Smooth muscle cell of the brain vasculature (primary cell): ENCODE data around the gene NPHP4.

ENCODE experiments used
- DNase-seq: peaks from one replicate; pipeline ENCODE4 v3.0.0-alpha.2; 2012; ENCODE audit warnings: low read depth, low spot score

Gene NPHP4

DNA sequence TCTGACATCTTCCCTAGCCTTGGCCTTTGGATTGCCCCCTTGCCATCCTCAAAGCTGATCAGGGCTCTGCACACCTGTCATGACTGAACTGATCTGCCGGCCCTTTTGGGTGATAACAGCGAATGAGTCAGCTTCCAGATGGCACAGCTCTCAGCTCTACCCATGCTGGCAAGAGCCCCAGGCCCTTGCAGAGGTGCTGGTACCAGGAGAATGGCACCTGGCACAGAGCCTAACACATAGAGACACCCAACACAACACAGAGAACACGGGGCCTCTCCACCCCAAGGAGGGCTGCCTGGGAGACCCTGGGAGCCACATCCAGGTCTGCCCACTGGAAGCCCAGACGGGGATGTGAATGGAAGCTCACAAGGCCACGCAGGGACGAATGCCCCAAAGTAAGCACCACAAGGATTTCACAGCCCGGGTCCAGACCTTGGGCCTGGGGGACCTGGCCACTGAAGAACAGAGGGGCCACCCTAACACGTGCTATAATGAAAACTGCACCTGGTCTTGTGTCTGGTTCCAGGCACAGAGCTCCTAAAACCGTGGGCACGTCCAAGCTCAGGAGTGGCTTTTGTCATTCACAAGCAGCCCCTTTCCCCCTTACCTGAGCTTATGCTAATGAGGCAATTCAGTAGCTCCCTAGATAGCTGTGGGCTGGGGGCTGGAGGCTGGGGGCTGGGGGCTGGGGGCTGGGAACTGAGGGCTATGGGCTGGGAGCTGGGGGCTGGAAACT, 160.5 kb downstream of the NPHP4 start:
- no peak for DNase-seq

DNA sequence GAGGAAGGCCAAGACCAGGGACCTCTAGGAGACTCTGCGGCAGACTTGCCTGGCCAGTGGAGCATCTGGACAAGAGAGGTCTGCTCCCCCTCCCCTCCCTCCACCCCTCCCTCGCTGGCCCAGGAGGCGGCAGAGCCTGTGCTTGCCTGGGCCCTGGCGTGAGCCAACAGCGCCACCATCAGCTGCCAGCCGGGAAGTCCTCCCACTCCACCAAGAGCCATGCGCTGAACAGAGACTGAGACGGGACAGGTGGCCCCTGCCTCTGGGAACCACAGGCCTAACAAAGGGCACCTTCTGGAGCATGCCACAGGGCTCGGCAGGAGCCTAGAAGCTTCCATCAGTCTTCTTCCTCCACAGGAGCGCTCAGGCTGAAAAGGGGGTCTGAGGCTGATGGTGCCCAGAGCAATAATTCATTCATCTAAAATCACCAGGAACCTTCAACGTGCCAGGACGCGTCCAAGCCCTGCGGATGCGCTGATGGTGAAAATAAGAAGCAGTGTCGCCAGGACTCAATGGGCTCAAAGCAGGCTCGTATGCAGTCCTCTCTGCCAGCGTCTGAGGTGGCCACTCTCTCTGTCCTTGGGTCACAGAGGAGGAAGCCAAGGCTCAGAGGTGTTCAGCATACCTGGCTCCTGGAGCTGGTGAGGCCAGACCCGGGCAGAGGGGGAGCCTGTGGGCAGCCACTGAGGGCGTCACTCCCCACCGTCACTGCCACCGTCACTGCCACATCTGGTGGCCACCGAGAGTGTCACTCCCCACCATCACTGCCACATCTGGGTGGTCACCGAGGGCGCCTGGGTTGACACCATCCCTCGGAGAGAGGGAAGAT, 161.2 kb downstream of the NPHP4 start:
- DNase-seq, result no peak

DNA sequence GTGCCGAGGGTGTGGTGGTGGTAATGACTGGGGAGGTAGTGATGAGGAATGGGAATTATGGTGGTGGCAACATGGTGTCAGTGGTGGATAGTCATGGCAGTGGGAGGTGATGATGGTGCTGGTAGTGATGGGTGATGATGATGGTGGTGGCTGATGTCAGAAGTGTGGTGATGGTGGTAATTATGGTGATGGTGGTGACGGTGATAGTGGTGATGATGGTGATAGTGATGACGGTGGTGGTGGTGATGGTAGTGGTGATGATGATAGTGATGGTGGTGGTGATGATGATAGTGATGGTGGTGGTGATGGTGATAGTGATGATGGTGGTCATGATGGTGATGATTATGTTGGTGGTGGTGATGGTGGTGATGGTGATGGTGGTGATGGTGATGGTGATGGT, 162.8 kb downstream of the NPHP4 start:
- DNase-seq, result no peak

DNA sequence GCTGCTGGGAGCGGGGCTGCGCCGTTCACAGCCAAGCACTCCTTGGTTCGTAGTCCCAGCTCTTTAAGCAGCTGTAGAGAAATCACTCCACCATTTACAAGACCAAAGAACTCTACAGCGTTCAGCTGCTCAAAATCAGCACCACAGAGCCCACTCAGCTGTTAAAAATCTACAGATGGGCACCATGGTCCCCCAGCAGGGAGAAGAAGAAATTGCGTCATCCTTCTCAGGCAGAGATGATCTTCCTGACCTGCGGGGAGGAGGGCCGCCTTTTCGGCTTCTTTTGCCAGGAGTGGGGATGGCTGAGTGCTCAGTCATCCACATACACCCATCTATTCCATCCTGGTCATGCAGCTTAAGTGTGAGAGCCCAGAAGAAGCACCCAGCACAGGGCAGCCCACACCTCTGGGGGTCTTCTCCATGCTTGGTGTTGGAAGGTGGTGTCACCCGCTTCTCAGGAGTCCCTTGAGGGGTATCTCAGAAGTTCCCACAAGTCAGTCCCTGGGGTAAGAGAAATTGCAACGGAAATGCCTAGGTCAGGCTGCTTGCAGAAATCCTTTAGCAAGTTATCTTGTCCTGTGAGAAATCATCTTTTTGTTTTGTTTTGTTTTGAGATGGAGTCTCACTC, 163.8 kb downstream of the NPHP4 start:
- no peak for DNase-seq

DNA sequence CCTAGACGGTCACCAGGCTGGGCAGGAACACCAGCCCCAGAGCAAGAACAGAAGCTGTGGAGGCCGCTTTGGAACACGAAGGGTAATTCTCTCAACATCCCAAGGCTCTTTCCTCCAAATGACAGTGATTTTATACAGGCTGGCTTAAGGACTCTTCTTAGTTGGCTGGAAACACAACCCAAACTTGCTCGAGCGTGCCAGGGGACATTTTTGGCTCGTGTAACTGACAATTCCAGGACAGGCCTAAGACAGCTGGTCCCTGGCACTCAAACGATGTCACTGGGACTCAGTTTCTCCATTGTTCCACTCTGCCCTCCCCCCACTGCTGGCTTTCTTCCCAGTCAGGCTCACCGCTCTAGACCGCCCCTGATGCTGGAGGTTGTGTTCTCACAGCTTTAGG, 164.7 kb downstream of the NPHP4 start:
- no peak for DNase-seq

DNA sequence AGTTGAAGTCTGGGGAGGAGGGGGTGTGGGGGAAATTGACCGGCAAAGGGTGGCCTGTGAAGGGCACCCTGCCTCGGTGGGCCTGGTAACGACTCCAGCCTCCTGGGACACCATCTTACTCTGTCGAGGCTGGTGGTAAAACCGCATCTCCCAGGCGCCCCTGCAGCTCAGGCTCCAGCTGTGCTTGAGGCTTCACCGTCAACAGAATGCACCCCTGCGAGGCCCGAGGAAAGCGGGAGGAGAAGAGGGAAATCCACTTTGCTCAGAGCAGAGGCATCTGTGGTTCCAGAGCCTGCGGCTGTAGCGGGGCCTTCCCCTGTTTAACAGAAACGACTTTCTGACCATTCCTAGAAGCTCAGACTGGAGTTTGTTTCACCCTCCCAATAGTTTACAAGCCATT, 165.6 kb downstream of the NPHP4 start:
- DNase-seq, result no peak

DNA sequence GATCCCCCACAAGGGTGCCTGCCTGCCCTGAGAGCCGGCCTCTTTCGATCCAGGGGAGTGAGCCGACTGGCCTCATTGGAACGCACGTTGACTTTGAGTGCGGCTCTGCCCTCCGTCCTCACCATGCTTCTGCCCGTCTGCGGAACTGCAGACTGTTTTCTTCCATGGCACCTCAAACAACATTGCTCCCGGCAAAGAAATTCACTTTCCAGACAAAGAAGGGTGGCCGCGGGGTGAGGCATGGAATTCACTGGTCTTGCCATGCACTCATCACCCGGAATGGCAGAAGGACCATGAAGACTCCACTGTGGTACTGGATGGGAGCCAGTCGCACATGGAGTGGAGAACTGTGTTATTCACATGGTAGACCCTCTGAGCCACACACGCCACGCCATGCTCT, 169.5 kb downstream of the NPHP4 start:
- no peak for DNase-seq

DNA sequence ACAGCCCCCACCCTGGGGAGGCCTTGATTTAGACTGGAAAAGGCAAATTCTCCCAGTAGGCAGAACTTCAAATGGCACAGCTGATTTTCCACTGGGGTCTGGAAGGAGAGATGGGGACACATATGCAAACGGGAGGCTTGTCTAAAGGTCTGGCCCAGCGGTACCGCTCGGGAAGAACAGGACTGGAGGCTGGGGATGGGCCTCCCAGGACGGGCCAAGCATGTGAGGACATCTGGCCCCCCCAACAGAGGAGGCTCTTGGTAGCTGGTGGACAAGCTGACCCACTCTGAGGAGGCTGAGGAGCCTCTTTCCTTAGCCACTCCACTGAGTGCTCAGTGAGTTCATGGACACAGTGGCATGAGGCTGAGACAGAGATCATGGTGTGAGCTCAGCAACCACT, 170.0 kb downstream of the NPHP4 start:
- DNase-seq, result no peak

DNA sequence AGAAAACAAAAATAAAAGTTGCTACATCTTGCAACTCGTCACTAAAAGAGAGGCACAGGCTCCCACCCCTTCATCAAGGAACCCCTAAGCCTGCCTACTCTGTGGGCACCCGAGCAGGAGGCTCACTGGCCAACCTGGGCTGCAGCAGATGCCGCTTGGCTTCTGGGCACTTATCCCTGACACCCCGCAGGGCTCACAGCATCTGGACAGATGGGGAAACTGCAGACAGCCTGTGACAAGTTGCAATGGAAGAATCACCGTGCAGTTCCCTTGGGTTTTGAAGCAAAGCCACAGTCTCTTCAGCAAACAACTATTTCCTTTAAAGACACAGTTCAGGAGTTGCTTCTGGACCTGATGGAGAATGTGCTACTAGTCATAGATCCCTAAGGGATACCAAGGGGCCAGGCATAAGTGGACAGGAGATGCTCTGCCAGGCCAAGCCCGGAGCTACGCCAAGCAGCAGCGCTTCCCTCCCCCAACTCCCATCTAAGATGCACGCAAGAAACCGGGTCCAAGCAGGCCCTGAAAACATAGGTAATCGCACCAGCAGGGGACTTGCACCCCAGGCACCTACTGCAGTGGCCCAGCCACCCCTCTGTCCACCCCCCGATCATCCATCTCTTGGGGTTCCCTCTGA, 170.6 kb downstream of the NPHP4 start:
- DNase-seq, result no peak

DNA sequence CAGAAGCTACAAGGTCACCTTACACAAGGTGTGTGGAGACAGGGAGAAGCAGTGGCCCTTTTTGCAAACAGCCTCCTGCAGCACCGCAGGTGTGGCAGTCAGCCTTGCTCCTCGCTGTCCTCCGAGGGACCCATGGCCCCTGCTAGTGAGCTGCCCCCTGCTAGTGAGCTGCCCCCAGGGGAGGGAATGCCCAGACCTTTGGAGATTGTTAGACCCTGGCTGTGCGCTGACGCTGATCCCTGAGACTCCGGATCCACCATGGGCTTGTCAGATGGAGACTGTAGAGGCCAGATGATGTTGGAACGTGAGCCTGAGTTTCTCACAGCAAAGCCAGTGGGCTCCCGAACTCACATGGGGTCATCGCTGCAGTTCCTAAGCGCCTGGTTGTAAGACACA, 172.2 kb downstream of the NPHP4 start:
- no peak for DNase-seq

DNA sequence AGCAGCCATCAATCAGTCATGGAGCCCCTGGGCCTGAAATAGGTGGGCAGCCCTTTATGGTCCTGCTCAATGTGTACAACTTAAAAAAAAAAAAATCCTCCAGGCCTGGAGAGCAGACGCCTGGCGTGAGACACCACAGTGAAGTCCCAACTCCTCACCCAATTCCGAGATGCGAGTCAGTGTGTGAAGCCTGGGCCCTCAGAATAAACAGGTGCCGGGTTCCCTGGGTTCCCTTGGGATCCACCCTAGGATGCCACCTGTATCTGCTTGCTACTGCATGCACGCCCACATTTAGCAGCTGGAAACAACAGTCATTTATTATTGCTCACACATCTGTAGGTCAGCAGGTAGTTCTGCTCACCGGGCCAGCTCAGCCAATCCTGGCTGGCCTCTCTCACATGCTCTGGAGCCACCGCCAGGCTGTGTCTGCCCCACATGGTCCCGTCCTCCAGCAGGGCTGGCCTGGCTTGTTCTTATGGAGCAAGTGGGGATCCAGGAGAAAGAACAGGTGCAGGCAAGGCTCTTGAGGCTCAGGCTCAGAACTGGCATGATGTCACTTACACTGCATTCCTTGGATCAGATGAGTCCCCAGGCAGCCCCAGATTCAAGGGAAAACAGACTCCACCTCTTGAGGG, 172.7 kb downstream of the NPHP4 start:
- no peak for DNase-seq

DNA sequence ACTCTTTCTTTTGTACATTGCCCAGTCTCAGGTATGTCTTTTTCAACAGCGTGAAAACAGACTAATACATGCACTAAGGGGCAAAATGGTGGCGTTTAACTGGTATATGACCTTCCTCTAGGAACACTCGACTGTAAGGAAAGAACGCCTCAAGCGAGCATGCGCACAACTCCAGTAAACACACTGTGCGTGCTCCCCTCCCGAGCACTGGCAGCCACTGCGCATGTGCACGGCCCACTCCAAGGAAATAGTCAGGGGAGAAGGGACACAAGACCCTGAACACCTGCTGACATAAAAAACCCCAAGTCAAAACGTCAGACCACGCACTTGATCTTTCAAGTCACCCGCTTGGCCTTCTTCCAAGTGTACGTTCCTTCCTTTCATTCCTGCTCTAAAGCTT, 173.5 kb downstream of the NPHP4 start:
- no peak for DNase-seq

DNA sequence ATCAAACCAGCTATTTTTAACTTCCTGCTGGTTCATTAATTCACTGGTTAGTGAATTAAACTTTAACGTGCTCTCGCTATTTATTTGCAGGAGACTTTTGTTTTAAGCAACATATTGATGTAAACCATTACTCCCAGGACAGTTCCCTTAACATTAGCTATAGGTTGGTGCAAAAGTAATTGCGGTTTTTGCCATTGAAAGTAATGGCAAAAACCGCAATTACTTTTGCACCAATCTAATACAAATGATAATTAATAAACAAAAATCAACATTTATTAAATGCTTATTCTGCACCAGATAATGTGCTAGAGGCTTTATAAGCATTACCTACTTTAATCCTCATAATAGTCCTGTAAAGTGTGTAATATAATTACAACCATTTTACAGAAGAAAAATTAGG, 176.5 kb downstream of the NPHP4 start:
- no peak for DNase-seq

DNA sequence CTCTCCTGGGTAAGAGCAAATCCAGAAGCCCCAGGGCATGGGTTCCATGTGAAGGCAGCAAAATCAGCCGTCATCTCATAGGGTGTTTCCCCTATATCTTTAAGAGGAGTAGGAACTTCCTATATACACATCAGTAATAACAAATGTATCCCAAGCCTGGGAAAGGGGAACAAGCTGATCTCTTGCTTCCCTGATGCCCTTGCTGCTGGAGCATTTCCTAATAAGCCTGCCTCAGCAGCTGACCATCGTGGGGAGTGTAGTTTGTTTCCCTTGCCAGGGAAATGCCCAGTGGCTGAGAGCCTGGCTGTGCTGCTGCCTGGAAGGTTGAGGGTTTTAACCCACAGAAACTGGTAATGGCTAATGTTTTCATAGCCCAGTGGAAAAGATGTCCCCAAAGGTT, 177.0 kb downstream of the NPHP4 start:
- no peak for DNase-seq

DNA sequence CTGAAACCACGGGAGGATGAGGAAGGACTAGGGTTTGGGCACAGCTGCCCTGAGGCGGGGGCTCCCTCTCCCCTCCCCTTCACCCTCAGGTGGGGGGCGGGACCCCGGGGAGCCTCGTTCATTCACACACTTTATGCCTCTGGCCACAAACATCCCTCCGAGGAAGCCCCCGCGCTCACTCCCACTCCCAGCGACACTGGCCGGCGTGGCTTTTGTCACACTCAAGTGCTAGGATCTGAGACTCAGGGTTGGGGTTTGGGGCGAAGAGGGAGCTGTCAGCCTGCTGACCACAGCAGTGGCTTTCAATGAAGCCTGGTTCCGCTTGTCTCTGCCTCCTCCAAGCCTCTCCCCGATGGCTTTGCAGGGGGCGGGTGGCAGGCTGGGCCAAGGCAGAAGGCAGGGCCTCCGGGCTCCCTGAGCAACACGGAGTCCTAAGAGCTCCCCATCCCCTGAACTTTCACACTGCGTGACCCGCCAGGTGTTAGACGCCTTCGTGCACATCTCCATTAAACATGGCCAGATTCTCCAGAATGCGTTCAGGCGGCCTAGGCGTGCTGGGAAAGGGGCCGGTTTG, 178.1 kb downstream of the NPHP4 start:
- no peak for DNase-seq

DNA sequence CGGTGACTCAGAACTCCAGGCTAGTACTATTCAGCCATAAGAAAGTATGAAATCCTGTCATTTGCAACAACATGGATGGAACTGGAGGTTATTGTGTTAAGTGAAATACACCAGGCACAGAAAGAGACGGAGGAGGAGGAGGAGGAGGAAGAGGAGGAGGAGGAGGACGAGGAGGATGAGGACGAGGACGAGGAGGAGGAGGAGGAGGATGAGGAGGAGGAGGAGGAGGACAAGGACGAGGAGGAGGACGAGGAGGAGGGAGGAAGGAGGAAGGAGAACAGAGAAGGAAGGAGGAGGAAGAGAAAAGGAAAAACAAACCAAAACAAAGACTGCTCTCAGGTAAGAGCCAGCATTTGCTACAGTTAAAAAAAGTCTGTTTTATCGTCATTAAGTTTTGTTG, 178.7 kb downstream of the NPHP4 start:
- DNase-seq, result no peak
